Body of pancreas (tissue), 4 donors: ENCODE measurements around the gene MAP4K3.

Experiments
- POLR2A ChIP-seq, 3 donors: fragments of 450-650 bp; IDR thresholded peaks; one replicate each; pipeline ENCODE4 v1.6.1; 2016; ENCODE audit warnings: antibody characterized with exemption in 3 of 3, mild to moderate bottlenecking in 2 of 3
- TF ChIP-seq, protein P1 (sequence below), 7 experiments: fragments of 450-650 bp in 4 of 7; fragments of 200-600 bp in 3 of 7; sonication (generic) in 3 of 7; IDR thresholded peaks; one replicate each; pipeline ENCODE4 v1.5.1; 2016 to 2019; ENCODE audit warnings: antibody characterized with exemption in 7 of 7

DNA sequence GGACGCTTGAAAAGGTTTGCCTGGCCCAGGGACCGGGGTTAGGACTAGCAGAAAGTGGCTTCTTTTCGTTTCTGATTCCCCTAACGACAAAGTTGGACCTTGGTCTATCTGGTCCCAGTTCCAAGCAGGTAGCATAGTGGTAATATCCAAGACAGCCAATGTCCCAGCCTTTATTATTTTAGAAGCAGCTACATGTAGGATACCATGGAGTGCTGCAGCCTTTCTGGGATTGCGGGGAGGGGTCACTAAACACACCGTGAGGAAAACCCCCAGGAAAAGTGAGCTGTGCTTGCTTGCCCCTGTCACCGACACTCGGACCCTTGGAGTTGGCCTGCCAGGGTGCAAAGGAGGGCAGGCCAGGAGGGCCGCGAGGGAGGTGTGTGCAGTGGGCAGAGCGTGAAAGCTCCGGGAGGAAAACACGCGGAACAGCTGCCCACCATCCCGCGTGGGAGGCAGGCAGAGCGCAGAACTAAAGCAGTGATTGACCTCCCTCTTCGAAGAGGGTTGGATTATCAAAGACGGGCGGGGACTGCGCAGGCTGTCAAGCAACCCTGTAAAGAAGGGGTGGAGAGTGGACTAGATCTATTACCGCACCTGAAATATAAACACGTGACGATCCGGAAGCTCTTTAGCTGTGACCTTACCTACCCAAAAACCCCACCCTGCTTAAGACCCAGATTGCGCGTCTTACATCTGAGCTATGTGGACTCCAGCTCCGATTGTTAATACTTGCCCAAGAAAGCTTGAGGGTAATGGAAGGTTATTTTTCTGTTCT lies 624 bp upstream of the MAP4K3 start:
- TF ChIP-seq, protein P1, sequence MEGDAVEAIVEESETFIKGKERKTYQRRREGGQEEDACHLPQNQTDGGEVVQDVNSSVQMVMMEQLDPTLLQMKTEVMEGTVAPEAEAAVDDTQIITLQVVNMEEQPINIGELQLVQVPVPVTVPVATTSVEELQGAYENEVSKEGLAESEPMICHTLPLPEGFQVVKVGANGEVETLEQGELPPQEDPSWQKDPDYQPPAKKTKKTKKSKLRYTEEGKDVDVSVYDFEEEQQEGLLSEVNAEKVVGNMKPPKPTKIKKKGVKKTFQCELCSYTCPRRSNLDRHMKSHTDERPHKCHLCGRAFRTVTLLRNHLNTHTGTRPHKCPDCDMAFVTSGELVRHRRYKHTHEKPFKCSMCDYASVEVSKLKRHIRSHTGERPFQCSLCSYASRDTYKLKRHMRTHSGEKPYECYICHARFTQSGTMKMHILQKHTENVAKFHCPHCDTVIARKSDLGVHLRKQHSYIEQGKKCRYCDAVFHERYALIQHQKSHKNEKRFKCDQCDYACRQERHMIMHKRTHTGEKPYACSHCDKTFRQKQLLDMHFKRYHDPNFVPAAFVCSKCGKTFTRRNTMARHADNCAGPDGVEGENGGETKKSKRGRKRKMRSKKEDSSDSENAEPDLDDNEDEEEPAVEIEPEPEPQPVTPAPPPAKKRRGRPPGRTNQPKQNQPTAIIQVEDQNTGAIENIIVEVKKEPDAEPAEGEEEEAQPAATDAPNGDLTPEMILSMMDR (IDR thresholded peaks at IDR 0.05), result no peak
- peak in 2 of 3 donors; percentile 72 to 85 for TF ChIP-seq POLR2A (IDR thresholded peaks at IDR 0.05)
